NCI-H748 (cell line): Measurements from ENCODE around the gene SRY.
"Not testable (repeated sequence)": the region's sequence is repeated elsewhere in the genome, so short reads cannot be mapped to it uniquely, and the experiment has no call there.

Source experiments
- DNase-seq: peaks from one replicate; lab custom pipeline; 2025; ENCODE audit not compliant: unreplicated experiment; lab: John Stamatoyannopoulos, UW

The SRY gene

GRCh38 chrY:2787600-2787999 is at the start of gene SRY:
TSS of gene SRY (minus strand) at chrY:2787682. CDS start at chrY:2787603, 79 bp downstream.
- no peak for DNase-seq

GRCh38 chrY:2837078-2837477 is 49.6 kb upstream of the SRY start:
- DNase-seq = no peak

DNA sequence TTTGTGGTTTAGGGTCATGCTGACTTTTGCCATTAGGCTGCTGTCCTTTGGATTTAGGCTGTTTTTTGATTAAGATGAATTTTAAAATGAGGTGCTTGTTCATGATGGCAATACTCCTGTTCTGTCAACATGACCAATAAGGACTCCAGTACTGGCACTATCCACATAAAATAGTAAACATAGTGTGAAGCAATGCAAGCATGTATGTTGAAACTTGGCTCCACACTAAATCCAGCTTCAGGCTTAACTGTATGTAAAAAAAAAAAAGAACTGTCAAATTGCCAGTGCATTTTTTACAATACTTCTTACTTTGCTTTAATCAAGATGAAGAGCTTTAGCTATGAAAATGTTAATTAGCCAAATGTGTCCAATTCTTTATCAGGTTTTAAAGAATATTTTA is 47.7 kb upstream of the SRY start:
- DNase-seq = no peak

DNA sequence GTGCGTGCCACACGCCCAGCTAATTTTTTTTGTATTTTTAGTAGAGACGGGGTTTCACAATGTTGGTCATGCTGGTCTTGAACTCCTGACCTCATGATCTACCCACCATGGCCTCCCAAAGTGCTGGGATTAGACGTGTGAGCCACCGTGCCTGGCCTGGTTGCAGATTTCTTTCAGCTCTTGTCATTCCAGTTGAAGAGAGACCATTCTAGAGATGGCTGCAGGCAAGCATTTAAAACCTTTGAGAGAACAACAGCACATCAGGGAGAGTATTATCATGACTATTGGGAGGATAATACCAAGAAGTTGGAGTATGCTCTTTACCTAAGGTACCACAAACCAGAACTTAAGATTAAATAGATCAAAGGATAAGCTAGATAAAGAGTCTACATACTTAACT is 41.0 kb upstream of the SRY start:
- DNase-seq = no peak

DNA sequence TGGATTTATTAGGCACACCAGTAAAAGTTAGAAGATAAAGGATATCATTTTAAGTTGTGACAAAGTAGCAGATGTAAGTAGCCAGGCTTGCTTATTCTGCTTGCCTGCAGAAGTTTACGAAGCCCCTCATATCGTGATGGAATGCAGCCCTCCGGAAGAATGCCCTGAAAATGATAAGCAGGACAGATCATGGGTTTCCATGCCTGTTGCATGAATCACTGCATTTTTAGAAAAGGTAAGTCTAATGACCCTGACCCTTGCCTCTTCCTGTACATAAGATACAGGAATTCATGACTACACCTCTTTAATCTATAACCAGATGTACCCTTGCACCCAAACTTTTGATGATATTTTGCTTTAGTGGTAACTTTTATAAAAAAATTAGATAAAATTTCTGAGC is 37.0 kb upstream of the SRY start:
- no peak for DNase-seq

DNA sequence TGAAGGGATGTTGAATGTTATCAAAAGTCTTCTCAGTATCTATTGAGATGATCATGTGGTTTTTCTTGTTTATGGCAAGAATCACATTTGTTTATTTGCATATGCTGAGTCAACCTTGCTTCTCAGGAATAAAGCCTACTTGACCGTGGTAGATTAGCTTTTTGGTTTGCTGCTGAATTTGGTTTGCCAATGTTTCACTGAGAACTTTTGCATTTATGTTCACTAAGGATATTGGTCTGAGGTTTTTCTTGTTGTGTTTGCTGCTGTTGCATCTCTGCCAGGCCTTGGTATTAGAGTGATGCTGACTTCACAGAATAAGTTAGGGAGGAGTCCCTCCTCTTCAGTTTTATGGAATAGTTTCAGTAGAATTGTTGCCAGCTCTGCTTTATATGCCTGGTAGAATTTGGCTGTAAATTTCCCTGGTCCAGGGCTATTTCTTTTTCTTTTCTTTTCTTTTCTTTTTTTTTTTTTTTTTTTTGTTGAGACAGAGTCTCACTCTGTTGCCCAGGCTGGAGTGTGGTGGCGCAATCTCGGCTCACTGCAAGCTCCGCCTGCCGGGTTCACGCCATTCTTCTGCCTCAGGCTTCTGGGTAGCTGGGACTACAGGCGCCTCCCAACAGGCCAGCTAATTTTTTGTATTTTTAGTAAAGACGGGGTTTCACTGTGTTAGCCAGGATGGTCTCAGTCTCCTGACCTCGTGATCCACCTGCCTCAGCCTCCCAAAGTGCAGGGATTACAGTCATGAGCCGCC is 29.8 kb upstream of the SRY start:
- DNase-seq = not testable (repeated sequence)

GRCh38 chrY:2800246-2800645 is 12.8 kb upstream of the SRY start:
- DNase-seq = no peak

DNA sequence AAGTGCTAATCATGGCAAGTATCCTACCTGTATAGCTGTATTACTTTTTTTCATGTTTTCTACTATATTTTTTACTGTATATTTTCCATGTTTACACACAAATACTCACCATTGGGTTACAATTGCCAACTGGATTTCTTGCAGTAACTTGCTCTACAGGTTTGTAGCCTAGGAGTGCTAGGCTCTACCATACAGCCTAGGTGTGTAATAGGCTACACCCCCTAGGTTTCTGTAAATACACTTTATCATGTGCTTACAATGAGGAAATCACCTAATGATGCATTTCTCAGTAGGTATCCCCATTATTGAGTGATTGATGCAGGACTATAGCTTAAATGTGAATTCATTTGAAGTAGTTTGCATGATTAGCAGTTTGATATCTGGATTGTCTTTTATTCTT is 10.5 kb upstream of the SRY start:
- DNase-seq = no peak

DNA sequence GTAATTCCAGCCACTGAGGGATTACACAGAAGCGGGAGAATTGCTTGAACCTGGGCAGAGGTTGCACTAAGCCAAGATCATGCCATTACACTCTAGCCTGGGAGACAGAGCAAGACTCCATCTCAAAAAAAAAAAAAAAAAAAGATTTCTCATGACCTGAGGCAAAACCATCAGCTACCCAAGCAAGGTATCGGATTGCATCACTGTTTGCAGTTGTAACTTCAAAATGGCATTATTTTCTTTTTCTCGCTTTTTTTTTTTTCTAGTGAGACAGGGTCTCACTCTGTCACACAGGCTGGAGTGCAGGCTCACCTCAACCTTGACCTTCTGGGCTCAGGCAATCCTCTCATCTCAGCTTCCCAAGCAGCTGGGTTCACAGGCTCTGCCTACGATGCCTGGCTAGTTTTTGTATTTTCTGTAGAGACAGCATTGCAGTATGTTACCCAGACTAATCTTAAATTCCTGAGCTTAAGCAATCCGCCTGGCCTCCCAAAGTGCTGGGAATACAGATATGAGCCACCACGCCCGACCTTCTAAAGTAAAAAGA is 9.6 kb upstream of the SRY start:
- DNase-seq = no peak

DNA sequence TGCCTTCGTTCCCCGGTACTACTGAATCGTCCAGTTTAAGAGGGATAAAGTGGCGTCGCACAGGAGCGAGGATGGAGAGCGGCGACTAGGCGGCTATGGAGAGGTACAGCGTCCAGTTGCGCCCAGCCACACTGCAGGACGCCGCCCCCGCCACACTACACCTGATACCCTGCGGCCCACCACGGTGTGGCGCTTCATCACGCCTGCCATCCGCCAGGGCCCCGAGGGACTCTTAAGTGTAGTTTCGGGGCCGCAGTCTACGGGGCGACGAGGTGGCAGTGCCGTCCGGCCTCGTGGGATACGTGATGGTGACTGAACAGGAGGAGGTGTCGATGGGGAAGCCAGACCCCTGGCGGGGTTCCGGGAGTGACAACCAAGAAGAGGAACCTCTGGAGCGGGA is 2.3 kb upstream of the SRY start:
- DNase-seq = no peak

DNA sequence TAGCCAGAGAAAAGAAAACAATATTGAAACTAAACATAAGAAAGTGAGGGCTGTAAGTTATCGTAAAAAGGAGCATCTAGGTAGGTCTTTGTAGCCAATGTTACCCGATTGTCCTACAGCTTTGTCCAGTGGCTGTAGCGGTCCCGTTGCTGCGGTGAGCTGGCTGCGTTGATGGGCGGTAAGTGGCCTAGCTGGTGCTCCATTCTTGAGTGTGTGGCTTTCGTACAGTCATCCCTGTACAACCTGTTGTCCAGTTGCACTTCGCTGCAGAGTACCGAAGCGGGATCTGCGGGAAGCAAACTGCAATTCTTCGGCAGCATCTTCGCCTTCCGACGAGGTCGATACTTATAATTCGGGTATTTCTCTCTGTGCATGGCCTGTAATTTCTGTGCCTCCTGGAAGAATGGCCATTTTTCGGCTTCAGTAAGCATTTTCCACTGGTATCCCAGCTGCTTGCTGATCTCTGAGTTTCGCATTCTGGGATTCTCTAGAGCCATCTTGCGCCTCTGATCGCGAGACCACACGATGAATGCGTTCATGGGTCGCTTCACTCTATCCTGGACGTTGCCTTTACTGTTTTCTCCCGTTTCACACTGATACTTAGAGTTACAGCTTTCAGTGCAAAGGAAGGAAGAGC is 488 bp downstream of the SRY start:
- DNase-seq = no peak
